GM10248 (cell line): ENCODE measurements around the gene SLC4A11.
A peak's percentile ranks its signal among the peaks of the same experiment; 100 is the strongest.
"Not testable (repeated sequence)": the region's sequence is repeated elsewhere in the genome, so short reads cannot be mapped to it uniquely, and the experiment has no call there.

Source experiments
- CTCF ChIA-PET: fragments of 300-600 bp; sonication (Branson Sonifier 250); formaldehyde crosslinking; extraction: SDS; loops from one replicate; lab custom pipeline; 2021; ENCODE audit warnings: antibody characterized with exemption; lab: Yijun Ruan, JAX
- POLR2A ChIA-PET: fragments of 350-650 bp; sonication (Branson Sonifier 250); formaldehyde crosslinking; extraction: SDS; loops from one replicate; lab custom pipeline; 2020; ENCODE audit warnings: antibody characterized with exemption; lab: Yijun Ruan, JAX
- DNase-seq: peaks from one replicate; pipeline ENCODE4 v3.0.0; 2012; ENCODE audit errors: extremely low spot score
- CTCF ChIP-seq: IDR thresholded peaks from 2 replicates; pipeline ENCODE4 v1.5.1; 2012; ENCODE audit warnings: mild to moderate bottlenecking, low read depth; ENCODE audit errors: extremely low read depth, missing control alignments, control extremely low read depth

SLC4A11 gene

GRCh38 chr20:3222635-3223600 is 16.1 kb downstream of the SLC4A11 start:
- TF ChIP-seq CTCF = no peak
- DNase-seq = peak; percentile 74
- ChIA-PET POLR2A (interaction anchor here (0.6 kb wide), 1 partner anchor 71 kb away, joined by 3 read pairs; no protein-coding TSS in a partner anchor), CTCF (interaction anchor here (0.8 to 3.1 kb wide), 6 partner anchors 12 to 169 kb away, joined by 3 to 16 read pairs (median 5); partner anchors contain the start of gene ITPA)

- POLR2A ChIA-PET = no interaction called here
- DNase-seq = no peak
- CTCF ChIA-PET = interaction anchor here (1.2 to 3.1 kb wide), 5 partner anchors 11 to 168 kb away, joined by 3 to 16 read pairs (median 5); partner anchors contain the start of gene ITPA
- no peak for TF ChIP-seq CTCF
These were observed 17.4 kb downstream of the SLC4A11 start for GRCh38 chr20:3221398-3222226.

- POLR2A ChIA-PET = no interaction called here
- peak; percentile 87 for DNase-seq
- peak; percentile 91 for TF ChIP-seq CTCF
These were observed 20.5 kb downstream of the SLC4A11 start for GRCh38 chr20:3218307-3218988.

GRCh38 chr20:3215359-3215917 is 23.6 kb downstream of the SLC4A11 start:
- POLR2A ChIA-PET = not testable (repeated sequence)

More at GRCh38 chr20:3218307-3218988, 20.5 kb downstream of the SLC4A11 start:
- CTCF ChIA-PET = interaction anchor here (0.7 to 3.6 kb wide), 27 partner anchors 9 to 204 kb away, joined by 3 to 33 read pairs (median 4); partner anchors contain the start of gene ITPA

GRCh38 chr20:3213226-3213625 is 25.8 kb downstream of the SLC4A11 start:
- POLR2A ChIA-PET = no interaction called here
- no peak for DNase-seq
- TF ChIP-seq CTCF = no peak
- CTCF ChIA-PET = interaction anchor here (1.4 kb wide), 1 partner anchor 10 kb away, joined by 3 read pairs; no protein-coding TSS in a partner anchor

More at GRCh38 chr20:3215359-3215917, 23.6 kb downstream of the SLC4A11 start:
- DNase-seq = not testable (repeated sequence)
- CTCF ChIA-PET = interaction anchor here (1.4 kb wide), 1 partner anchor 61 kb away, joined by 4 read pairs; no protein-coding TSS in a partner anchor

GRCh38 chr20:3210346-3210745 is 28.6 kb downstream of the SLC4A11 start:
- no peak for TF ChIP-seq CTCF
- POLR2A ChIA-PET = interaction anchor here (0.6 to 0.7 kb wide), 2 partner anchors 9 to 646 kb away, joined by 3 read pairs; no protein-coding TSS in a partner anchor
- CTCF ChIA-PET = interaction anchor here (0.5 to 3.7 kb wide), 5 partner anchors 8 to 157 kb away, joined by 3 to 20 read pairs (median 11); no protein-coding TSS in a partner anchor
- DNase-seq = no peak
